Breast epithelium (tissue), 3 donors: Measurements from ENCODE around the gene ALG12.

Experiments used
- CTCF ChIP-seq, 3 donors: fragments of 450-650 bp; IDR thresholded peaks; one replicate each; pipeline ENCODE4 v1.5.1; 2016 to 2017; ENCODE audit warnings: antibody characterized with exemption in 3 of 3, mild to moderate bottlenecking in 3 of 3, moderate library complexity in 3 of 3
- POLR2A ChIP-seq: fragments of 450-650 bp; IDR thresholded peaks from one replicate; pipeline ENCODE4 v1.6.1; 2016; ENCODE audit warnings: antibody characterized with exemption, mild to moderate bottlenecking, moderate library complexity
- POLR2AphosphoS5 ChIP-seq, 3 donors: sonication (generic); formaldehyde crosslinking; IDR thresholded peaks; one replicate each; pipeline ENCODE4 v1.6.1; 2017; ENCODE audit warnings: antibody characterized with exemption in 3 of 3

GRCh38 chr22:49948116-49948957, 30.1 kb upstream of the ALG12 start:
- TF ChIP-seq POLR2A (no peak), POLR2AphosphoS5 (IDR thresholded peaks at IDR 0.05) (no peak), CTCF (IDR thresholded peaks at IDR 0.05) (no peak)
